NCI-H345 treated with DMSO at 0.1 percent for 48 hours (cell line): ENCODE data around the gene TRPM3.
"Not testable (repeated sequence)": the region's sequence is repeated elsewhere in the genome, so short reads cannot be mapped to it uniquely, and the experiment has no call there.

Experiments
- DNase-seq: peaks from one replicate; lab custom pipeline; 2025; ENCODE audit not compliant: unreplicated experiment; lab: John Stamatoyannopoulos, UW

The TRPM3 gene

GRCh38 chr9:70784456-70784855 lies 337.0 kb downstream of the TRPM3 start:
- DNase-seq = no peak

- no peak for DNase-seq
Observed at GRCh38 chr9:70778568-70778967, 342.9 kb downstream of the TRPM3 start.

GRCh38 chr9:70773579-70773978 lies 347.8 kb downstream of the TRPM3 start:
- DNase-seq = no peak

GRCh38 chr9:70772601-70773000 lies 348.8 kb downstream of the TRPM3 start:
- no peak for DNase-seq

DNA sequence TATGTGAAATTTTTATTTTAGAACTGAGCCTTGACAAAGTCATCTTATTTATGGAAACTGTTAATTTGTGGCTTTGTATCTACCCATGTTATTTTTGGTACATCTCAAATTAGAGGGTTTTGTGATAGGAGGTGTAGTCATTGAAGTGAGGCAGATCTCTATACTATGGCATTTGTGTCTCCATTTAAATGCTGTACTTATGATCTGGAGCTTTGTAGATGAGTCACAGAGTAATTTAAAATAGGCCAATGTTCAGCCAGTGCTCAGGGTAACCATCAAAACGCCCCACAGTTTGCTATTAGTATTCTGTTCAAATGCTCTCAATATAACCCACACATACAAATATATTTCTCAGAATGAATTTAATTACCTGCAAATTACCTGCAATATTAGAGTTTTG lies 355.5 kb downstream of the TRPM3 start:
- DNase-seq = no peak

DNA sequence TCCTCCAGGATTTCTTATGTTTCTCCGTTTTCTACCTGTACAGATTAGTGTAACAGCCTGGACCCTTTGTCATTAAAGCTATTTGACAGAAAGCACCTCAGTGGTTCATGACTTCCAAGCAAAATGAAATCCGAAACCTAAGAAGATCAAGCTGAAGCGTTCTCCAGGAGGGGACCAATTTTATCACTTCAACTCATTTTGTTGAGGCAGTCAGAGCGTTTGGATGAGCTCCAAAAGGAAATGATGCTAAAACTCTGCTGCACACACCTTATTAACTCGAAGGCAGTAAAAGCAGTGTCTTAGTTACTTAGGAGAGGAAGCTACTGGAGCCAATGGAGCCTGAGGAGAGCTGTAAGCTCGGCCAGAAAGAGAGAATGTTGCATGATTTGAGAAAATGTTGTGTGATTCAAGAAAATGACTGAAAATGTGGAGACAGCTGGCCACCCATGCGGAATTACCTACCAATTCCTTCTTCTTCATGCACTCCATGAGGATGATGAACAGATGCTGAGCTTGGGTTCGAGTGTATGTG lies 360.2 kb downstream of the TRPM3 start:
- peak; percentile 5 for DNase-seq

DNA sequence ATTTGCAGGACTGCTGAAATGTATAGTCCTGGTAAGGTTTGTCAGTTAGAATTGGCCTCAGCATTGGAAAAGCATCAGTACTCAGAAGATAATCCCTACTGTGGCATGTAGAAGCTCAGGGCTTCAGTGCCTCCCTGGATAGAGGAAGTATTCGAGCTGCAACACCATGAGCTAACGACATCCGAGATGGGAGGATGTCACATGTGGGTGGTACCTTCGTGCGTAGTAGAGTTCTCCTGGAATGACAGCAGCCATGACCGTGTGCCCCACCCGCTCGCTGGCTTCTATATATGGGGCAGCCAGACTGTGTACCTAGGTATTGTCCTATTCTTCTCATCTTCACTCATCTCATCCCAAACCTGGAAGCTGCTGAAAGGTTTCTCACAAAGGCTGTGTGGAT lies 361.2 kb downstream of the TRPM3 start:
- no peak for DNase-seq

DNA sequence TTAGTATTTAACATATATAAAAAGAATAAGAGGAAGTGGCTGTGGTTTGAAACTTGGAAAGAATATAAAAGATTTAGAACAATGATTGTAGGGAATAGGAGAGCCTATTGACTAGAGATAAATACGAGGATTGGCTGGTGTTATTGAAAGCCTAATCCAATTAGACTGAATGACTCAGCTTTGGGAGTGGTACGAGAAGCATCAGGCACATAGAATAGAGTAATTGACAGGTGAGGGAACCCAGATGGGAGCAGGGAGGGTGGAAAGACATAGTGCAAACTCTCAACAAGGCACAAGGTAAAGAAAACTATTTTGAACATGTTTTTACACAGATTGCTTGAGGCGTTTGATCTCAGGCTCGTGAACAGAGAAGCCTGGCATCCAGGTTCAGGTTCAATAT lies 368.1 kb downstream of the TRPM3 start:
- DNase-seq = no peak

DNA sequence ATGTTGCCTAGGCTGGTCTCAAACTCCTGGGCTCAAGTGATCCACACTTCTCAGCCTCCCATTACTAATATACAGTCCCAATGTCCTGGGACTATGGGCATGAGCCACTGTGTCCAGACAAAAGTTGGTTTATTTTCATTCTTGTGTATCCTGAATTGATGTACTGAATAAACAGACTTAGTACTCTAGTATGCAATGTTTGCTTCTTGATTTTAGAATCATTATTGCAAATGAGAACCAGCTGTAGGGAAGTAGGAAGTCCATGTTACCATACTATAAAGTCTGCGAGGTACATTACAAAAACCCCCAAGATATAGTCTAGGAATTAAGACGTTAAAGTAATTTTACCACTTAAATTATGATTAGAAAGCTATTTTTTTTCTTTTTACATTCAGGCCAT lies 372.4 kb downstream of the TRPM3 start:
- DNase-seq = no peak

DNA sequence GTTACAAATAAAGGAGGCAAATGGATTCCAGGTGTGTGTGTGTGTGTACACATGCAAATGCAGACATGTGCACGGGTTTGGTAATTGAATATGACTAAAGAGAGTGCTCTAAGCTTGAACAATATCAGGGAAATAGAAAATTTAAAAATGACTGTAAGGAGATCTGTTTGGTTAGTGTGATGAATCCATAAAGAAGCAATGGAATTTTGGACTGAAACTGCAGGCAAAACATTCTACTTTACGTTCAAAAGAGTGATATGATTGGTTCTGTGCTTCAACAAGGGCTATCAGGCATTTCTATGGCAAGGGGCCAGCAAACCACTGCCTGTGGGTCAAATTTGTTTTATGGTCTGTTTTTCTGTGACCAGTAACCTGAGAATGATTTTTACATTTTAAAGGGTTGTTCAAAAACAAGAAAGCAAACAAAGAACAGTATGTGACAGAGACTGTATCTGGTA lies 374.1 kb downstream of the TRPM3 start:
- peak; percentile 70 for DNase-seq

DNA sequence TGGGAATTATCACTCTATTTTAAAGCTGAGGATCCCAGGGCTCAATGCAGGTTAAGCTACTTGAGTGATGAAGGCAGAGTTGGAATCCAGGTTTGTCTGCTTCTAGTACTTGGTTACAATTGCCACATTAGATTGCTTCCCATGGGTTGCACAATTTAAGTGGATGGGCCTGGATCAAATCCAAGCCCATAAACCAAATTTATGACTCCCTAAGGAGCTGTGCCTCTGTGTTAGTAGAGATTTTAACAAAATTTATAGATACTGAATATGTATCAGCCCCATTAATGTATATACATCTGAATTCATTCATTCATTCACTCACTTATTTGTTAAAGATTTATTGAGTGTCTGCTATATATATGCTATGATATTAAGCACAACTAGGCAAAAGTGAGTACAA lies 374.7 kb downstream of the TRPM3 start:
- DNase-seq = peak; percentile 57

DNA sequence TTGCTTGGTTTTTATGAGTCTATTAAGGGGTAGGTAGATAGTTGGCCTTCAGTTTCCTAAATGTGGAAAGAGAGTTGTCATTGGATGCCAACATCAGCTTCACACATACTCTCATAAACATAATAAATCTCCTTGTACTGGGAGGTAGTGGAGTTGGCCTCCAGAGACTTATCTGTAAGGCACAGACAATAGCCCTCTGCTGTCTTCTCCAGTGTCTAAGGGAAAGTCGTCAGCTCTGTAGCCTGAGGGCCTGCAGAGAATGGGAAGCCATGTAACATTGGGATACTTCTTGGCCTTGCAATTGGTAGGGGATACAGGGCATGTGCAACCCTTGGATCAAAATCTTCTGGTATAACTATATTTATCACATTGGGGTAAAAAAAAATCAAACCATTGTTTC lies 375.1 kb downstream of the TRPM3 start:
- no peak for DNase-seq

- DNase-seq = not testable (repeated sequence)
Observed at GRCh38 chr9:70724794-70725193, 396.6 kb downstream of the TRPM3 start.

- not testable (repeated sequence) for DNase-seq
Observed at GRCh38 chr9:70724025-70724424, 397.4 kb downstream of the TRPM3 start.

DNA sequence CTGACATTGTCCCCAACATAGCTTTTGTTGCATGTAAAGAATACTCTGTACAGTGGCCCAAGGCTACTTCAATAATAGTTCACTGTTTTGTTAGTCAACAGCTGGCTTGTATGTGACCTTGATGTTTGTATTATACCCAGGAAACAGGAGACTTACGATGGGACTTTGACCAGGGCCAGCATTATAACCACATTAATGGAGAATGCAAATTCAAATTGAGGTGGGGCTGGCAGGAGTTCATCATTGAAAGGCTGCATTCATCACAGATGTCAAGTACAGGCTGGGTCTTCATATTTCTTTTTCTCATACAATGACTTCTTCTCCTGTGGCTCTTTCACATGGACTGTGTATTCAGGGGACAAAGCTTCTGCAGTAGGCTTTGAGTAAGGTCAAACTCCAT lies 414.6 kb downstream of the TRPM3 start:
- DNase-seq = not testable (repeated sequence)

DNA sequence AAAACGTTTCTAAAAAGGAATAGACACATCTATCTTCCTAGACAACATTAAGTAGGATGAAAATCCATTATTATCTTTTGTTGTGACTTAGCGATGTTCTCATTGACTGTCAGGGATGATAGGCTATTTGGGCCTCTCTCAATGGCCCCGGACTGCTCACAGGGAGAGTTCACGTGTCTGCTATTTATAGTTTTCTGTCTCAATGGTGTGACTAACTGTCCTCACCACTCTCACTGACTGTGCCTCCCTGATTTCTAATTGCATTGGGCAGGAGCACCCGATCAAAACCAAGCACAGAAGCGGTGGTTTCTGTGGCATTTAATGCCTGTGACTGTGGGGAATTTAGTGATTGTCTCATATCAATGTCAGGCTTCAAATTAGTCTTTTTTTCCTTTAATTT lies 420.3 kb downstream of the TRPM3 start:
- DNase-seq = no peak

GRCh38 chr9:70696694-70697335 lies 424.6 kb downstream of the TRPM3 start:
- no peak for DNase-seq

DNA sequence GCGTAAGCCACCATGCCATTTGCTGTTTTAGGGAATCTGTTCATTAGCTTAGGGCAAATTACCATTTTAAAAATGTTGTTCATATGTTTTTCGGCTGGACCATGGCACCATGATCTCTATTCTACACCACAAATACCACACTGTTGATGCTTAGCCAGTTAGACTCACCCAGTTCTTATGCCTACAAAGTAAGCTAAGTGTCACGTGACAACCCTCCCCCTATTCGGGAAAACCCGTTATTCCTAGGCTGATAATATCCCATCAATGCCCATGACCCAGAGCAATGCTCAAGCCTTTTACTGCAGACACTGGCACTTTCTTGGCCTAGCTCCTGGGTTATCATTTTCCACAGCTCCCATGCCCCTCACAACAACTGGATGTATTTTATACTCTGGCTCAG lies 426.7 kb downstream of the TRPM3 start:
- DNase-seq = no peak

- no peak for DNase-seq
Observed at GRCh38 chr9:70693186-70693585, 428.2 kb downstream of the TRPM3 start.

- DNase-seq = no peak
Observed at GRCh38 chr9:70692431-70692830, 429.0 kb downstream of the TRPM3 start.

- DNase-seq = no peak
Observed at GRCh38 chr9:70688704-70689103, 432.7 kb downstream of the TRPM3 start.

DNA sequence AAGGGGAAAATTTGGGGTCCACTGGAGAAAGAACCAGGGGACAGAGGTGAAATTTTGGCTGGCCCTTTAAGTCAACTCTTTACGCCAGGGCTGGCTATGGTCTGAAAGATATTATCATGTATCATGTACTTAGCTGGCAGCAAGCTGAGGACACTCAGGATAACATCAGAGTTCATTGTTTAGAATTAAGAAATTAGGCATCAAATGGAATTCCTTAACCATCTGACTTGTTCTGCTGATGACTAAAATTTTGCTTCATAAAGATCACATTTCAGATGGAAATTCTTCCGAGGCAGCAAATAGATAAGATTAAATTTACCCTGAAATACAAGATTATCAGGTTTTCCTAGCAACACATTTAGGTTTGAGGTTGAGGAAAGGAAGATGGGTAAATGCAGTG lies 437.6 kb downstream of the TRPM3 start:
- no peak for DNase-seq

- DNase-seq = no peak
Observed at GRCh38 chr9:70682298-70682697, 439.1 kb downstream of the TRPM3 start.
